Measurements from ENCODE around the gene PPP1R14B.

Gene PPP1R14B

DNA sequence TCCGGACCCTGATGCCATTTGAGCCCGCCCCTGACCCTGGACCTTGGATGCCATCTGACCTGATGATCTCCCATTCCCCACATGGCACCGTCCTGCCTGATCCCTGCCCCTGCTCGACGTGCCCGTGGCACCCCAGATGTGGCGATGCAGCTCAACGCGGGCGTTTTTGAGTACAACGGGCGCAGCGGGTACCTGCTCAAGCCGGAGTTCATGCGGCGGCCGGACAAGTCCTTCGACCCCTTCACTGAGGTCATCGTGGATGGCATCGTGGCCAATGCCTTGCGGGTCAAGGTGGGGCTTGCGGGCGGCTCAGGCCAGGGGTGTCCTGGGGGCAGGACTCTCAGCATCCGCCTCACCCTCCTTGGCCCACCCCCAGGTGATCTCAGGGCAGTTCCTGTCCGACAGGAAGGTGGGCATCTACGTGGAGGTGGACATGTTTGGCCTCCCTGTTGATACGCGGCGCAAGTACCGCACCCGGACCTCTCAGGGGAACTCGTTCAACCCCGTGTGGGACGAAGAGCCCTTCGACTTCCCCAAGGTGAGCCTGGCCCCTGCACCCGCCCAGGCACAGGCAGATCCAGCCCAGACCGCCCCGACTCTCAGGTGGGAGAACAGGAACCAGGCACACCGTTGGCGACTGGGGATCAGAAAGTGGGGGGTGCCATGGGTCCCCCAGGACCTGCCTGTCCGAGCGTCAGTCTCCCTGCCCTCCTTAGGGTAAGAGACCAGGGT, 15.7 kb upstream of the PPP1R14B start:
- in situ Hi-C loops (cut with MboI; ENCODE audit: low sequenced_read_pairs) = no loop called here

- in situ Hi-C loops (cut with MboI; ENCODE audit: low sequenced_read_pairs) = no loop called here
Observed at GRCh38 chr11:64261556-64262080, 14.9 kb upstream of the PPP1R14B start.

DNA sequence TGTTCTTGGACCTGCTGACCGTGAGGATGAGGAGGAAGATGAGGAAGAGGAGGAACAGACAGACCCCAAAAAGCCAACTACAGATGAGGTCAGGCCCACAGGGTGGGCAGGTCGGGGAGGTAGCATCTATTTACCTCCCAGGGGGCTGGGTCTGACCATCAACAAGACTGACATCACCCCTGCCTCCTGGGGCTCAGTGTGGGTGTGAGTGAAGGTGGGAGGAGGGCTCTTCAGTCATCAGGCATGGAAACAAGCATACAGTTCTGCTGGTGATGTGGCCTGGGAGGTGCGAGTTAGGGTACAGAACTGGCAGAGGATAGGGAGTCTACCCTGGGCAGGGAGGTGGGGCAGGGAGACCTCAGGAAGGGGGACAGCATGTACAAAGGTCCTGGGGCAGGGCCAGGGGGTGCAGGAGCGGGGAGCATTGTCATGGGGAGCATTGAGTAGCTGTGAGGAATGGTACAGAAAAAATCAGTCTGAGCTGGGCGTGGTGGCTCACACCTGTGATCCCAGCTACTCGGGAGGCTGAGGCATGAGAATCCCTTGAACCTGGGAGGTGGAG, 13.5 kb upstream of the PPP1R14B start:
- in situ Hi-C loops (cut with MboI; ENCODE audit: low sequenced_read_pairs) = no loop called here

- in situ Hi-C loops (cut with MboI; ENCODE audit: low sequenced_read_pairs) = no loop called here
Observed at GRCh38 chr11:64259533-64260067, 12.9 kb upstream of the PPP1R14B start.

DNA sequence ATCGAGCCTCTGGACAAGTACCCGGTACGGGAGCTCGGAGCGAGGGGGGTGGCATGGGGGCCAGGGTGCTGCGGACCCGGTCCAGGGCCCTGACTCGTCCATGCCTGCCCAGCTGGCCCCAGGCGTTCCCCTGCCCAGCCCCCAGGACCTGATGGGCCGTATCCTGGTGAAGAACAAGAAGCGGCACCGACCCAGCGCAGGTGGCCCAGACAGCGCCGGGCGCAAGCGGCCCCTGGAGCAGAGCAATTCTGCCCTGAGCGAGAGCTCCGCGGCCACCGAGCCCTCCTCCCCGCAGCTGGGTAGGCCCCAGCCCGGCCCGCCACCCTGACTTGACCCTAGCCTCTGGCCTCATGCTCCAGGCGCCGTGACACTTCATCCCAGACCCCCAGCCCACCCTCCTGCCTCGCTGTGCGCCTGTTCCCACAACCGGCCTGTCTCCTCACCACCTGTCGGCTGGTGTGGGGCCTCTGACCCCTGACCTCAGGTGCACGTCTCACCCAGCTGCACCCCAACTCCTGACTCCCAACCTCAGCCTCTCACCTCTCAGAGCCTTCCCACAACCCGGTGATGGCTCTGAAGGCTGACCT, 12.3 kb upstream of the PPP1R14B start:
- in situ Hi-C loops (cut with MboI; ENCODE audit: low sequenced_read_pairs) = no loop called here

- in situ Hi-C loops (cut with MboI; ENCODE audit: low sequenced_read_pairs) = no loop called here
Observed at GRCh38 chr11:64258356-64258755, 11.6 kb upstream of the PPP1R14B start.

GRCh38 chr11:64256300-64256699, 9.6 kb upstream of the PPP1R14B start:
- in situ Hi-C loops (cut with MboI; ENCODE audit: low sequenced_read_pairs) = no loop called here

DNA sequence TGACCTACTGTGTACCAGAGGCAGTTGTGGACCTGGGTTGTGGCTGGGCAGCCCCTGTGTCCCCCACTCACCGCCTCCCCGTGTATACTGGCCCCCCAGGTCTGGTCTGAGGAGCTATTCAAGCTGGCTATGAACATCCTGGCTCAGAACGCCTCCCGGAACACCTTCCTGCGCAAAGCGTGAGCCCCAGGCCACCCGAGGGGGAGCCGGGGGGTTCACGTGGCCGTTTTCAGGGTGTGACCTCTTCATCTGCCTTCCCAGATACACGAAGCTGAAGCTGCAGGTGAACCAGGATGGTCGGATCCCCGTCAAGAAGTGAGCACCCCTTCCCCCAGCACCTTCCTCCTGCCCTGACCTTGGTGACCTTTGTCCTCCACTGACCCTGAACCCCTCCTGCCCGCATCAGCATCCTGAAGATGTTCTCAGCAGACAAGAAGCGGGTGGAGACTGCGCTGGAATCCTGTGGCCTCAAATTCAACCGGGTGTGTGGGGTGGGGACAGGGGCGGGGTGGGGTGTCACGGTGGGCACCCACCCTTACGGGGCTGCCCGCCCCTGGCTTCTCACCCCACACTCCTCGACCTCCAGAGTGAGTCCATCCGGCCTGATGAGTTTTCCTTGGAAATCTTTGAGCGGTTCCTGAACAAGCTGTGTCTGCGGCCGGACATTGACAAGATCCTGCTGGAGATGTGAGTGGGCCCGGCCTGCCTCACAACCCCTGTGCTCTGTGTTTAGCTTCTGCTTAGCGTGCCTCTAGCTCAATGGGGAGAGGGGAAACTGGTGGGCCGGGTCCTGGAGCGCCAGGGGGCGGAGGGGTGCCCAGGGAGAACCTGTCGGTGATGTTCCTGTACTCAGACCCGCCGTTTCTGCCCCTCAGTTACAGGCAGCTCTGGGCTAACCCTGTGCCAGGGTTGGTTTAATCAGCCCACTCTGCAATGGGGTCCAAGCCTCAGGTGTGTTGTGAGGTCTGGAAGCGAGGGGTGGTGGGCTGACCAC, 8.7 kb upstream of the PPP1R14B start:
- in situ Hi-C loops (cut with MboI; ENCODE audit: low sequenced_read_pairs) = no loop called here

DNA sequence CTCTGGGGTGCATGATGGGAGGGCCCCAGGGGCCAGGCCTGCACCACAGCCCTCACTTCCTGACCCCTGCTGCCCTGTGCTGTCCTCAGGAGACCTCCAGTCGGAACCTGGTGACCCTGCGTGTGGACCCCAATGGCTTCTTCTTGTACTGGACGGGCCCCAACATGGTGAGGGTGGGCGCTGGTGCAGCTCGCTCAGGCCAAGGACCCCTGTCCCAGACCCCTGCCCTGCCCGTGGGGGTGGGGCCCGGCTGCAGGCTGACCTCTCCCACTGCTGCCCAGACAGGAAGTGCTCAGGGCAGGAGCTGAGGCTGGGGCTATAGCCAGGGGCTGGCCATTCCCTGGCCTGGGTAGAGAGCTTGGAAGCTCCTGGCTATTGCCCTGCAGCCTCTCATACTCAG, 7.6 kb upstream of the PPP1R14B start:
- in situ Hi-C loops (cut with MboI; ENCODE audit: low sequenced_read_pairs) = no loop called here

DNA sequence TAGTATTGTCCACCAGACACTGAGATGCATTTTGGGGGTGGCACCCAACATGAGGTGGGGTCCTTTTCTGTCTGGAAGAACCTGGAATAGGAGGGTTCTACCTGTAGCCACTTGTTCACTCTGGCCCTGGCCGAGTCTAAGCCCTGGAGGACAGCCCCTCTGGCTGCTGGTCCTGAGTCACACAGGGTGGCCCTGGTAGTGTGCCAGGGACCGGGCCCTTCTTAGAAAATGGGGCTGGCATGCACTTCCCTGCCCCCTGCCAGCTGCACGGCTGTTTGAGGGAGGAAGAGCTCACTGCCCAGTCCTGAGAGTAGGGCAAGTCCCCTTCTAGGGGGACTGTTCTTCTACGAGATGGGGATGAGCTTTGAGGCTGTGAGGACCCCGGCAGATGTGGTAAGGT, 6.7 kb upstream of the PPP1R14B start:
- in situ Hi-C loops (cut with MboI; ENCODE audit: low sequenced_read_pairs) = no loop called here

DNA sequence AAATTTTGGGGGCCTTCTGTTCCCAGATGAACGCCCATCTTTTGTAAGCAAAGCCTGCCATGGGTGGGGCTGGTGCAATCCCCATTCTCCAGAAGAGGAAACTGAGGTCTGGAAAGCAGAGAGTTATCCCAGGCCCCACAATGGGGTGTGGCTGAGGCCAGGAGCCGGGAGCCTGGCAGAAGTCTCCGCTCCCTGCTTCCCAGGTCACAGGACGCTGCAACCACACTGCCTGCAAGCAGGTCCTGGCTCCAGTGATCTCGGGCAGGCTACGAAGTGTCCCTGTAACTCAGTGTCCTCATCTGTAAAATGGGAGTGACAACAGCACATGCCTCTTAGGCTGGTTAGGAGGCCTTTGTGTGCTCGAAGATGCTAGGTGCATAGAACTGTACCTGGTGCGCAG, 6.3 kb upstream of the PPP1R14B start:
- in situ Hi-C loops (cut with MboI; ENCODE audit: low sequenced_read_pairs) = no loop called here

DNA sequence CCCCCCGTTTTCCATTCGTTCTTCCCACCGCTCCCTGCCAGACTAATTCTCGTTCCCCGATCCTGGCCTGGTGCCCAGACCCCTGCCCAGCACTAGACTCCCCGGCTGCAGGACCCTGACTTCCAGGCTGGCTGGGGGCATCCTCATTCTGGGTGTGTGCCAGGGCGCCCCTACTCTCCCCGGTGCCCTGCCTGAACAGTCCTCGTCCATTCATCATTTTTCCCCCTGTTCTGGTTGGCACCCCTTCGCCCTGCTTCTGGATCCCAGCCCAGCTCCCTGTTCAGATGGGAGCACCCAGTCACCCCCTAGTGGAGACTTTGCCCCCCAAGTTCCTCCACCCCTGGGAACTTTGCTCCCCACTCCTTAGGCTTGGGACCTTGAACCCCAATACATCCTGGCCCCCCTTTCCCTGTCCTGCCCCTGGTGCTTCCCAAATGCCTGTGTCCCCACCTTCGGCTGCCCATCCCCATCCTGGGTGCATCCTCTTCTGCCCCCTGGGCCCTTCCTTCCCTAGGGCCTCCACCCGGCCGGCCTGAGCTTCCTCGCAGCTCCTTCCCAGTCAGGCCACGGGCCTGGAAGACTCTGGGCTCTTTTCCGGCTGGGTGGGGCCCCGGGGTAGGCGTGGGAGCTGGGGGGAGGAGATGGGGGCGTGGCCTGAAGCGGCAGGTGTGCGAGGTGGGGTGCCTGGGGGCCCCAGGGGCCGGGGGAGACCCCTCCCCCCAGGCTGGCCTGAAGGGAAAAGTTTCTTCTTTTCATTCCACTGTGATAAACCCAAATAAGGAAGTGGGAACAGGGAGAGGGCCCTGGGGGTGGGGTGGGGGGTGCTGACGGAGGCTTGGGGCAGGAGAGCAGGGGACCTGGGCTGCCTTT, 5.5 kb upstream of the PPP1R14B start:
- in situ Hi-C loops (cut with MboI; ENCODE audit: low sequenced_read_pairs) = no loop called here

- in situ Hi-C loops (cut with MboI; ENCODE audit: low sequenced_read_pairs) = no loop called here
Observed at GRCh38 chr11:64251753-64252002, 4.9 kb upstream of the PPP1R14B start.

- in situ Hi-C loops (cut with MboI; ENCODE audit: low sequenced_read_pairs) = no loop called here
Observed at GRCh38 chr11:64251016-64251752, 4.4 kb upstream of the PPP1R14B start, which contains the start of gene PLCB3. Gene PLCB3 (plus strand): TSS chr11:64251530. CDS start chr11:64251650, 120 bp downstream.

DNA sequence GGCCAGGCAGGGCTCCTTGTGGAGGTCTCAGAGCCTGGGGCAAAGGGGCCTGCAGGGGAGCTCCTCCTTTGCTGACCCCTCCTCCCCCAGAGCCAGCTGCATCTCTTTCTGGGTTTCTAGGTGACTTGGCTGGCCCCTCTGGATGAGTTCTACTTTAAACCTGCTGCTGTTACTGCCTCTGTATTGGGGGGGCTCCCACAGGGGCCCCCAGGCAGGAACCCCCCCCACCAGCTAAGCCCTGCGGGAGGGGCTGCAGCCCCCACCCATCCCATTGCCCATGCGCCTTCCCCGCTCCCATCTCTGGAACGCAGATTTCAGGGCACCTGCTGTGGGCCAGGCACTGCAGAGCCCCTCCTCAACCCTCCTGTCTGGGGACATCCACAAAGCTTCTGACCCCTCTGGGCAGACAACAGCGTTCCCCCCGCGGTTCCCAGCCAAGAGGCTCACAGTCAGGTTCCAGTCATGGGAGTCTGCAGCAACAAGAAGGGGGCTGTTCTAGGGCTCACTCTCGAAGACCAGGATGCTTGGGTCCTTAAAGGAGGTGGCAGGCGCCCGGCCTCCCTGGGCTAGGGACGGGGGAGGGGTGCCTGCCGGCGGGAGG, 3.8 kb upstream of the PPP1R14B start:
- in situ Hi-C loops (cut with MboI; ENCODE audit: low sequenced_read_pairs) = no loop called here

- in situ Hi-C loops (cut with MboI; ENCODE audit: low sequenced_read_pairs) = loop anchor here (25.0 kb wide), 1 partner anchor 88 kb away; the partner anchor contains the start of gene CCDC88B
Observed at GRCh38 chr11:64249563-64250414, 3.0 kb upstream of the PPP1R14B start.

- in situ Hi-C loops (cut with MboI; ENCODE audit: low sequenced_read_pairs) = loop anchor here (25.0 kb wide), 1 partner anchor 88 kb away; the partner anchor contains the start of gene CCDC88B
Observed at GRCh38 chr11:64249038-64249437, 2.3 kb upstream of the PPP1R14B start.

DNA sequence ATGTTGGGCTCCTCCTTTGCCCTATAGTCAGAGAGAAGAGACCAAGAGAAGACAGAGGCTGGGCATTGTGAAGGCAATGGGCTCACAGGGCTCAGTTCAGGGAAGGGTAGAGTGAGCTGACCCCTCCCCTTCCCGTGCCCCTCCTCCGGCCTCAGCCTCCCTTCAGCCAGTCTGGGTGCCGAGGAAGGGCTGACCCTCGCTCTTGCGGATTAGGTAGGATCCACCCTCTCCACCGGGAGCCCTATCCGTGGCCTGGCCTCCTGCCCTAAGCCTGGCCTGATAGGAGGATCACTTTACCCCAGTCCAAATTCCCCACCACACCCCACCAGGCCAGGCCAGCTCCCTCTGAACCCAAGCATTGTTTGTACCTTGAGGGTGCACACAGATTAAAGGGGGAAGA, 1.8 kb upstream of the PPP1R14B start:
- in situ Hi-C loops (cut with MboI; ENCODE audit: low sequenced_read_pairs) = loop anchor here (25.0 kb wide), 1 partner anchor 89 kb away; the partner anchor contains the start of gene CCDC88B
